ELR (cell line): ENCODE results near the gene RNF44.

Experiments used
- DNase-seq: peaks from one replicate; pipeline ENCODE4 v3.0.0-alpha.2; 2015; ENCODE audit warnings: low read depth

RNF44 gene

GRCh38 chr5:176536902-176537553, at the start of gene RNF44:
TSS of gene RNF44 (minus strand) at chr5:176537402. CDS start at chr5:176532472, 4,930 bp downstream.
- DNase-seq: peak; percentile 97

GRCh38 chr5:176583076-176583475, 45.9 kb upstream of the RNF44 start:
- no peak for DNase-seq

- no peak for DNase-seq
Measured at GRCh38 chr5:176581361-176581760, 44.2 kb upstream of the RNF44 start.

GRCh38 chr5:176579323-176579722, 42.1 kb upstream of the RNF44 start:
- DNase-seq: no peak

GRCh38 chr5:176578391-176578808, 41.2 kb upstream of the RNF44 start:
- peak; percentile 71 for DNase-seq

GRCh38 chr5:176577312-176578176, 40.3 kb upstream of the RNF44 start:
- no peak for DNase-seq

- DNase-seq: no peak
Measured at GRCh38 chr5:176575488-176576422, 38.6 kb upstream of the RNF44 start.

GRCh38 chr5:176575066-176575465, 37.9 kb upstream of the RNF44 start:
- no peak for DNase-seq

GRCh38 chr5:176574297-176574591, 37.0 kb upstream of the RNF44 start:
- DNase-seq: no peak

- DNase-seq: peak; percentile 62
Measured at GRCh38 chr5:176573564-176574296, 36.5 kb upstream of the RNF44 start.

- peak; percentile 35 for DNase-seq
Measured at GRCh38 chr5:176570044-176570443, 32.8 kb upstream of the RNF44 start.

GRCh38 chr5:176568657-176569056, 31.5 kb upstream of the RNF44 start:
- no peak for DNase-seq

GRCh38 chr5:176565760-176566288, 28.6 kb upstream of the RNF44 start:
- no peak for DNase-seq

GRCh38 chr5:176564002-176564401, 26.8 kb upstream of the RNF44 start:
- no peak for DNase-seq

- DNase-seq: no peak
Measured at GRCh38 chr5:176562189-176562588, 25.0 kb upstream of the RNF44 start.

- no peak for DNase-seq
Measured at GRCh38 chr5:176561259-176561658, 24.1 kb upstream of the RNF44 start.

- no peak for DNase-seq
Measured at GRCh38 chr5:176560364-176560763, 23.2 kb upstream of the RNF44 start.

GRCh38 chr5:176559683-176560082, 22.5 kb upstream of the RNF44 start:
- no peak for DNase-seq

GRCh38 chr5:176557846-176558245, 20.6 kb upstream of the RNF44 start:
- no peak for DNase-seq

GRCh38 chr5:176553260-176554085, 16.3 kb upstream of the RNF44 start:
- no peak for DNase-seq
